Loucy (cell line): Measurements from ENCODE around the gene VILL.

ENCODE experiments used
- H2AFZ ChIP-seq: fragments of 200-600 bp; sonication (generic); 2 replicates; pipeline ENCODE4 v1.6.0; 2016; ENCODE audit warnings: antibody characterized with exemption, mild to moderate bottlenecking, low read length, moderate library complexity
- H3F3A ChIP-seq: fragments of 200-600 bp; 2 replicates; pipeline ENCODE4 v1.6.0; 2016; ENCODE audit warnings: antibody characterized with exemption, low read depth, mild to moderate bottlenecking
- H3K27me3 ChIP-seq: fragments of 200-600 bp; sonication (generic); 2 replicates; pipeline ENCODE4 v1.6.1; 2014; ENCODE audit warnings: low read length, mild to moderate bottlenecking; ENCODE audit not compliant: insufficient read depth, poor library complexity, severe bottlenecking
- H3K36me3 ChIP-seq: fragments of 200-600 bp; sonication (generic); 2 replicates; pipeline ENCODE4 v1.6.1; 2016; ENCODE audit warnings: low read length; ENCODE audit not compliant: insufficient read depth
- H3K4me1 ChIP-seq: fragments of 200-600 bp; sonication (generic); 2 replicates; pipeline ENCODE4 v1.5.1; 2014; ENCODE audit warnings: low read length, mild to moderate bottlenecking; ENCODE audit not compliant: insufficient read depth, poor library complexity, severe bottlenecking
- H3K4me2 ChIP-seq: fragments of 200-600 bp; sonication (generic); 2 replicates; pipeline ENCODE4 v1.6.0; 2014; ENCODE audit warnings: antibody characterized with exemption, low read length, low read depth, mild to moderate bottlenecking; ENCODE audit not compliant: poor library complexity, severe bottlenecking
- H3K4me3 ChIP-seq: fragments of 200-600 bp; sonication (generic); 2 replicates; pipeline ENCODE4 v1.5.1; 2014; ENCODE audit warnings: low read length, mild to moderate bottlenecking, mixed read lengths; ENCODE audit not compliant: poor library complexity, severe bottlenecking
- H3K79me2 ChIP-seq: fragments of 200-600 bp; sonication (generic); 2 replicates; pipeline ENCODE4 v1.6.1; 2014; ENCODE audit warnings: low read length; ENCODE audit not compliant: insufficient read depth
- H3K9ac ChIP-seq: fragments of 200-600 bp; sonication (generic); 2 replicates; pipeline ENCODE4 v1.6.0; 2014; ENCODE audit warnings: mild to moderate bottlenecking, low read depth, low read length, moderate library complexity; ENCODE audit not compliant: poor library complexity, severe bottlenecking
- H3K9me2 ChIP-seq: fragments of 200-600 bp; sonication (generic); replicated peaks from 2 replicates; pipeline ENCODE4 v1.6.1; 2016; ENCODE audit warnings: low read depth, low read length, mixed read lengths
- H3K9me3 ChIP-seq: fragments of 200-600 bp; sonication (generic); 2 replicates; pipeline ENCODE4 v1.6.1; 2014; ENCODE audit warnings: mild to moderate bottlenecking, antibody characterized with exemption, low read length, low read depth; ENCODE audit not compliant: insufficient read depth
- H4K20me1 ChIP-seq: fragments of 200-600 bp; sonication (generic); 2 replicates; pipeline ENCODE4 v1.6.0; 2014; ENCODE audit warnings: antibody characterized with exemption, low read length, mild to moderate bottlenecking; ENCODE audit not compliant: insufficient read depth, poor library complexity, severe bottlenecking
- CTCF ChIP-seq: fragments of 200-600 bp; sonication (generic); conservative IDR thresholded peaks from 2 replicates; pipeline ENCODE4 v1.5.1; 2014; ENCODE audit warnings: mild to moderate bottlenecking, antibody characterized with exemption, low read length
- EZH2phosphoT487 ChIP-seq: fragments of 200-600 bp; IDR thresholded peaks from 2 replicates; pipeline ENCODE4 v1.6.1; 2018; ENCODE audit warnings: antibody characterized with exemption, mild to moderate bottlenecking, moderate library complexity, borderline replicate concordance

VILL gene

GRCh38 chr3:37956723-37957538 is 33.7 kb upstream of the VILL start:
- no peaks in the 10 kb centered on the region for H3K9me2 ChIP-seq
- H3K4me3 ChIP-seq = peak overlapping the region; percentile 52
- H3K36me3 ChIP-seq = no peaks in the 10 kb centered on the region
- H3K9me3 ChIP-seq = no peaks in the 10 kb centered on the region
- TF ChIP-seq CTCF (no peak), EZH2phosphoT487 (no peak)
- H3K27me3 ChIP-seq = no peaks in the 10 kb centered on the region
- no peaks in the 10 kb centered on the region for H4K20me1 ChIP-seq
- H3K79me2 ChIP-seq = no peaks in the 10 kb centered on the region
- H3K4me2 ChIP-seq = peak overlapping the region; percentile 64
- H3K4me1 ChIP-seq = peaks cover 37% of the 10 kb centered on the region
- H2AFZ ChIP-seq = peak overlapping the region; percentile 79
- peak overlapping the region; percentile 71 for H3K9ac ChIP-seq
- H3F3A ChIP-seq = peaks cover 3% of the 10 kb centered on the region; the same call in 1 of the 2 replicates

- Histone ChIP-seq H3K4me3 (peak overlapping the region; percentile 52), H3K9me2 (no peaks in the 10 kb centered on the region), H4K20me1 (no peaks in the 10 kb centered on the region), H3K36me3 (no peaks in the 10 kb centered on the region), H3K9me3 (no peaks in the 10 kb centered on the region), H3K79me2 (no peaks in the 10 kb centered on the region), H3F3A (peaks cover 3% of the 10 kb centered on the region; the same call in 1 of the 2 replicates), H3K4me2 (peak overlapping the region; percentile 64), H3K9ac (peak overlapping the region; percentile 71), H2AFZ (peak overlapping the region; percentile 79), H3K4me1 (peaks cover 41% of the 10 kb centered on the region), H3K27me3 (no peaks in the 10 kb centered on the region)
- TF ChIP-seq EZH2phosphoT487 (no peak), CTCF (no peak)
Measured at GRCh38 chr3:37957539-37957936, 33.0 kb upstream of the VILL start.

- no peak overlapping the region for H3K4me3 ChIP-seq
- H3K79me2 ChIP-seq = no peaks in the 10 kb centered on the region
- no peaks in the 10 kb centered on the region for H3K9me2 ChIP-seq
- H3K4me2 ChIP-seq = no peak overlapping the region
- TF ChIP-seq EZH2phosphoT487 (no peak), CTCF (no peak)
- no peaks in the 10 kb centered on the region for H3K9me3 ChIP-seq
- no peaks in the 10 kb centered on the region for H4K20me1 ChIP-seq
- H3F3A ChIP-seq = peaks cover 3% of the 10 kb centered on the region; the same call in 1 of the 2 replicates
- no peaks in the 10 kb centered on the region for H3K36me3 ChIP-seq
- peaks cover 29% of the 10 kb centered on the region for H3K4me1 ChIP-seq
- H2AFZ ChIP-seq = no peak overlapping the region
- H3K27me3 ChIP-seq = no peaks in the 10 kb centered on the region
- no peak overlapping the region for H3K9ac ChIP-seq
Measured at GRCh38 chr3:37961622-37962431, 28.8 kb upstream of the VILL start.
